Epithelial cell of esophagus (primary cell): ENCODE data around the gene OR52E6.
A peak's percentile ranks its signal among the peaks of the same experiment; 100 is the strongest.

Experiments used
- DNase-seq: peaks from one replicate; pipeline ENCODE4 v3.0.0; 2010; ENCODE audit warnings: low read depth
- H3K4me3 ChIP-seq: 2 replicates; pipeline ENCODE4 v1.5.1; 2011; ENCODE audit warnings: mild to moderate bottlenecking, low read length, control low read depth
- TF ChIP-seq, protein P1 (sequence below): IDR thresholded peaks from 2 replicates; pipeline ENCODE4 v1.5.1; 2011; ENCODE audit warnings: low read depth, mild to moderate bottlenecking, low read length, control low read depth, inconsistent platforms; ENCODE audit not compliant: insufficient read depth; ENCODE audit errors: missing control alignments

The OR52E6 gene

DNA sequence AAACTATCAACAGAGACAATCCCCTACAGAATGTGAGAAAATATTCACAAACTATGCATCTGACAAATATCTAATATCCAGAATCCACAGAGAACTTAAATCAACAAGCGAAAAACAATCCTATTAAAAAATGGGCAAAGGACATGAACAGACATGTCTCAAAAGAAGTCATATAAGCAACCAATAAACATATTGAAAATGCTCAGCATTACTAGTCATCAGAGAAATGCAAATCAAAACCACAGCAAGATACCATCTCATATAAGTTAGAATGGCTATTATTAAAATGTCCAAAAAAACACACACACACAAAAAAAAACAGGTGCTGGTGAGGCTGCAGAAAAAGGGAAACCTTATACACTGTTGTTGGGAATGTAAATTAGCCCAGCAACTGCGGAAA lies 24.1 kb upstream of the OR52E6 start:
- TF ChIP-seq, protein P1, sequence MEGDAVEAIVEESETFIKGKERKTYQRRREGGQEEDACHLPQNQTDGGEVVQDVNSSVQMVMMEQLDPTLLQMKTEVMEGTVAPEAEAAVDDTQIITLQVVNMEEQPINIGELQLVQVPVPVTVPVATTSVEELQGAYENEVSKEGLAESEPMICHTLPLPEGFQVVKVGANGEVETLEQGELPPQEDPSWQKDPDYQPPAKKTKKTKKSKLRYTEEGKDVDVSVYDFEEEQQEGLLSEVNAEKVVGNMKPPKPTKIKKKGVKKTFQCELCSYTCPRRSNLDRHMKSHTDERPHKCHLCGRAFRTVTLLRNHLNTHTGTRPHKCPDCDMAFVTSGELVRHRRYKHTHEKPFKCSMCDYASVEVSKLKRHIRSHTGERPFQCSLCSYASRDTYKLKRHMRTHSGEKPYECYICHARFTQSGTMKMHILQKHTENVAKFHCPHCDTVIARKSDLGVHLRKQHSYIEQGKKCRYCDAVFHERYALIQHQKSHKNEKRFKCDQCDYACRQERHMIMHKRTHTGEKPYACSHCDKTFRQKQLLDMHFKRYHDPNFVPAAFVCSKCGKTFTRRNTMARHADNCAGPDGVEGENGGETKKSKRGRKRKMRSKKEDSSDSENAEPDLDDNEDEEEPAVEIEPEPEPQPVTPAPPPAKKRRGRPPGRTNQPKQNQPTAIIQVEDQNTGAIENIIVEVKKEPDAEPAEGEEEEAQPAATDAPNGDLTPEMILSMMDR, result no peak
- peak; percentile 39 for DNase-seq
- no peak overlapping the region for H3K4me3 ChIP-seq

- DNase-seq, result no peak
- TF ChIP-seq, protein P1, result no peak
- no peak within 1 kb of the TSS for H3K4me3 ChIP-seq
These were observed 15.9 kb upstream of the OR52E6 start, which contains the start of gene OR52E8 for GRCh38 chr11:5857590-5857989. Gene OR52E8, minus strand, starts transcription at chr11:5857690. Its CDS starts 0 bp downstream, at chr11:5857690.

- TF ChIP-seq, protein P1, result no peak
- DNase-seq, result no peak
- H3K4me3 ChIP-seq, result no peak overlapping the region
These were observed 9.3 kb upstream of the OR52E6 start for GRCh38 chr11:5851002-5851401.

GRCh38 chr11:5847711-5848110 lies 6.0 kb upstream of the OR52E6 start:
- H3K4me3 ChIP-seq, result no peak overlapping the region
- TF ChIP-seq, protein P1, result no peak
- DNase-seq, result no peak

- no peak for DNase-seq
- TF ChIP-seq, protein P1, result no peak
- H3K4me3 ChIP-seq, result no peak overlapping the region
These were observed 5.0 kb upstream of the OR52E6 start for GRCh38 chr11:5846701-5847100.

- no peak for DNase-seq
- TF ChIP-seq, protein P1, result no peak
- H3K4me3 ChIP-seq, result no peak overlapping the region
These were observed 4.0 kb downstream of the OR52E6 start for GRCh38 chr11:5837695-5838094.

GRCh38 chr11:5833446-5833845 lies 8.3 kb downstream of the OR52E6 start:
- TF ChIP-seq, protein P1, result no peak
- H3K4me3 ChIP-seq, result no peak overlapping the region
- no peak for DNase-seq
